ENCODE data around the gene MYPN. TPM values are rescaled to one million over a fixed set of nuclear protein-coding genes. Genes with fewer than 3 reads are reported as not detected.

Gene MYPN
- total and polyA plus RNA-seq, 2 experiments from 2014 or later: not detected

- peak overlapping the region; percentile 67 for H2AFZ ChIP-seq
- Mint-ChIP-seq H3K27ac (no peak overlapping the region), H3K9me3 (no peaks in the 10 kb centered on the region; the same call in 2 of the 3 replicates)
These were observed 28.3 kb upstream of the MYPN start for GRCh38 chr10:68080853-68081431.

More at GRCh38 chr10:68080853-68081431, 28.3 kb upstream of the MYPN start:
- Histone ChIP-seq H3K27ac (ENCODE audit: low read depth) (peak overlapping the region; percentile 42; the same call in 1 of the 2 replicates), H3K27me3 (ENCODE audit: insufficient read depth) (no peaks in the 10 kb centered on the region), H3K4me1 (ENCODE audit: insufficient read depth) (peaks cover 4% of the 10 kb centered on the region; the same call in 1 of the 2 replicates), H3K4me3 (no peak overlapping the region), H4K20me1 (replicated peaks; ENCODE audit: insufficient read depth) (no peaks in the 10 kb centered on the region), H3K9me2 (ENCODE audit: insufficient read depth) (no peaks in the 10 kb centered on the region), H3K36me3 (ENCODE audit: insufficient read depth) (no peaks in the 10 kb centered on the region), H3K79me2 (replicated peaks; ENCODE audit: insufficient read depth) (no peaks in the 10 kb centered on the region), H3F3A (replicated peaks; ENCODE audit: low read depth) (peaks cover 6% of the 10 kb centered on the region), H3K4me2 (no peak overlapping the region)
- Mint-ChIP-seq H3K27me3 (ENCODE audit: insufficient read depth, low read depth, poor library complexity) (no peaks in the 10 kb centered on the region), H3K4me1 (peaks cover 10% of the 10 kb centered on the region; the same call in 2 of the 3 replicates), H3K36me3 (ENCODE audit: low read depth) (no peaks in the 10 kb centered on the region), H3K4me3 (no peak overlapping the region)
- ATAC-seq (no peak), DNase-seq (ENCODE audit: low spot score) (peak; percentile 9)
- TF ChIP-seq CTCF (conservative IDR thresholded peaks at IDR 0.05; ENCODE audit: low read depth in 2 of 2): no peak
- no peak for TF ChIP-seq NANOG (IDR thresholded peaks at IDR 0.05; ENCODE audit: borderline replicate concordance)
- TF ChIP-seq POLR2AphosphoS5 (IDR thresholded peaks at IDR 0.05; ENCODE audit: low read depth): no peak
- TF ChIP-seq, protein P1, sequence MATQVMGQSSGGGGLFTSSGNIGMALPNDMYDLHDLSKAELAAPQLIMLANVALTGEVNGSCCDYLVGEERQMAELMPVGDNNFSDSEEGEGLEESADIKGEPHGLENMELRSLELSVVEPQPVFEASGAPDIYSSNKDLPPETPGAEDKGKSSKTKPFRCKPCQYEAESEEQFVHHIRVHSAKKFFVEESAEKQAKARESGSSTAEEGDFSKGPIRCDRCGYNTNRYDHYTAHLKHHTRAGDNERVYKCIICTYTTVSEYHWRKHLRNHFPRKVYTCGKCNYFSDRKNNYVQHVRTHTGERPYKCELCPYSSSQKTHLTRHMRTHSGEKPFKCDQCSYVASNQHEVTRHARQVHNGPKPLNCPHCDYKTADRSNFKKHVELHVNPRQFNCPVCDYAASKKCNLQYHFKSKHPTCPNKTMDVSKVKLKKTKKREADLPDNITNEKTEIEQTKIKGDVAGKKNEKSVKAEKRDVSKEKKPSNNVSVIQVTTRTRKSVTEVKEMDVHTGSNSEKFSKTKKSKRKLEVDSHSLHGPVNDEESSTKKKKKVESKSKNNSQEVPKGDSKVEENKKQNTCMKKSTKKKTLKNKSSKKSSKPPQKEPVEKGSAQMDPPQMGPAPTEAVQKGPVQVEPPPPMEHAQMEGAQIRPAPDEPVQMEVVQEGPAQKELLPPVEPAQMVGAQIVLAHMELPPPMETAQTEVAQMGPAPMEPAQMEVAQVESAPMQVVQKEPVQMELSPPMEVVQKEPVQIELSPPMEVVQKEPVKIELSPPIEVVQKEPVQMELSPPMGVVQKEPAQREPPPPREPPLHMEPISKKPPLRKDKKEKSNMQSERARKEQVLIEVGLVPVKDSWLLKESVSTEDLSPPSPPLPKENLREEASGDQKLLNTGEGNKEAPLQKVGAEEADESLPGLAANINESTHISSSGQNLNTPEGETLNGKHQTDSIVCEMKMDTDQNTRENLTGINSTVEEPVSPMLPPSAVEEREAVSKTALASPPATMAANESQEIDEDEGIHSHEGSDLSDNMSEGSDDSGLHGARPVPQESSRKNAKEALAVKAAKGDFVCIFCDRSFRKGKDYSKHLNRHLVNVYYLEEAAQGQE (IDR thresholded peaks at IDR 0.05; ENCODE audit: unreplicated experiment): no peak
- TF ChIP-seq JUNB (IDR thresholded peaks at IDR 0.05; ENCODE audit: unreplicated experiment): no peak
- TF ChIP-seq STAT1 (IDR thresholded peaks at IDR 0.05; ENCODE audit: unreplicated experiment): no peak
- no peak for TF ChIP-seq EZH2phosphoT487 (IDR thresholded peaks at IDR 0.05; ENCODE audit: unreplicated experiment)
- TF ChIP-seq CREB1 (CRISPR knock-in tag; IDR thresholded peaks at IDR 0.05; ENCODE audit: low read depth): no peak
- no peak for TF ChIP-seq ZNF114 (CRISPR knock-in tag; IDR thresholded peaks at IDR 0.05)
- TF ChIP-seq ZNF331 (CRISPR knock-in tag; IDR thresholded peaks at IDR 0.05; ENCODE audit: low read depth): no peak
- TF ChIP-seq, protein P2, sequence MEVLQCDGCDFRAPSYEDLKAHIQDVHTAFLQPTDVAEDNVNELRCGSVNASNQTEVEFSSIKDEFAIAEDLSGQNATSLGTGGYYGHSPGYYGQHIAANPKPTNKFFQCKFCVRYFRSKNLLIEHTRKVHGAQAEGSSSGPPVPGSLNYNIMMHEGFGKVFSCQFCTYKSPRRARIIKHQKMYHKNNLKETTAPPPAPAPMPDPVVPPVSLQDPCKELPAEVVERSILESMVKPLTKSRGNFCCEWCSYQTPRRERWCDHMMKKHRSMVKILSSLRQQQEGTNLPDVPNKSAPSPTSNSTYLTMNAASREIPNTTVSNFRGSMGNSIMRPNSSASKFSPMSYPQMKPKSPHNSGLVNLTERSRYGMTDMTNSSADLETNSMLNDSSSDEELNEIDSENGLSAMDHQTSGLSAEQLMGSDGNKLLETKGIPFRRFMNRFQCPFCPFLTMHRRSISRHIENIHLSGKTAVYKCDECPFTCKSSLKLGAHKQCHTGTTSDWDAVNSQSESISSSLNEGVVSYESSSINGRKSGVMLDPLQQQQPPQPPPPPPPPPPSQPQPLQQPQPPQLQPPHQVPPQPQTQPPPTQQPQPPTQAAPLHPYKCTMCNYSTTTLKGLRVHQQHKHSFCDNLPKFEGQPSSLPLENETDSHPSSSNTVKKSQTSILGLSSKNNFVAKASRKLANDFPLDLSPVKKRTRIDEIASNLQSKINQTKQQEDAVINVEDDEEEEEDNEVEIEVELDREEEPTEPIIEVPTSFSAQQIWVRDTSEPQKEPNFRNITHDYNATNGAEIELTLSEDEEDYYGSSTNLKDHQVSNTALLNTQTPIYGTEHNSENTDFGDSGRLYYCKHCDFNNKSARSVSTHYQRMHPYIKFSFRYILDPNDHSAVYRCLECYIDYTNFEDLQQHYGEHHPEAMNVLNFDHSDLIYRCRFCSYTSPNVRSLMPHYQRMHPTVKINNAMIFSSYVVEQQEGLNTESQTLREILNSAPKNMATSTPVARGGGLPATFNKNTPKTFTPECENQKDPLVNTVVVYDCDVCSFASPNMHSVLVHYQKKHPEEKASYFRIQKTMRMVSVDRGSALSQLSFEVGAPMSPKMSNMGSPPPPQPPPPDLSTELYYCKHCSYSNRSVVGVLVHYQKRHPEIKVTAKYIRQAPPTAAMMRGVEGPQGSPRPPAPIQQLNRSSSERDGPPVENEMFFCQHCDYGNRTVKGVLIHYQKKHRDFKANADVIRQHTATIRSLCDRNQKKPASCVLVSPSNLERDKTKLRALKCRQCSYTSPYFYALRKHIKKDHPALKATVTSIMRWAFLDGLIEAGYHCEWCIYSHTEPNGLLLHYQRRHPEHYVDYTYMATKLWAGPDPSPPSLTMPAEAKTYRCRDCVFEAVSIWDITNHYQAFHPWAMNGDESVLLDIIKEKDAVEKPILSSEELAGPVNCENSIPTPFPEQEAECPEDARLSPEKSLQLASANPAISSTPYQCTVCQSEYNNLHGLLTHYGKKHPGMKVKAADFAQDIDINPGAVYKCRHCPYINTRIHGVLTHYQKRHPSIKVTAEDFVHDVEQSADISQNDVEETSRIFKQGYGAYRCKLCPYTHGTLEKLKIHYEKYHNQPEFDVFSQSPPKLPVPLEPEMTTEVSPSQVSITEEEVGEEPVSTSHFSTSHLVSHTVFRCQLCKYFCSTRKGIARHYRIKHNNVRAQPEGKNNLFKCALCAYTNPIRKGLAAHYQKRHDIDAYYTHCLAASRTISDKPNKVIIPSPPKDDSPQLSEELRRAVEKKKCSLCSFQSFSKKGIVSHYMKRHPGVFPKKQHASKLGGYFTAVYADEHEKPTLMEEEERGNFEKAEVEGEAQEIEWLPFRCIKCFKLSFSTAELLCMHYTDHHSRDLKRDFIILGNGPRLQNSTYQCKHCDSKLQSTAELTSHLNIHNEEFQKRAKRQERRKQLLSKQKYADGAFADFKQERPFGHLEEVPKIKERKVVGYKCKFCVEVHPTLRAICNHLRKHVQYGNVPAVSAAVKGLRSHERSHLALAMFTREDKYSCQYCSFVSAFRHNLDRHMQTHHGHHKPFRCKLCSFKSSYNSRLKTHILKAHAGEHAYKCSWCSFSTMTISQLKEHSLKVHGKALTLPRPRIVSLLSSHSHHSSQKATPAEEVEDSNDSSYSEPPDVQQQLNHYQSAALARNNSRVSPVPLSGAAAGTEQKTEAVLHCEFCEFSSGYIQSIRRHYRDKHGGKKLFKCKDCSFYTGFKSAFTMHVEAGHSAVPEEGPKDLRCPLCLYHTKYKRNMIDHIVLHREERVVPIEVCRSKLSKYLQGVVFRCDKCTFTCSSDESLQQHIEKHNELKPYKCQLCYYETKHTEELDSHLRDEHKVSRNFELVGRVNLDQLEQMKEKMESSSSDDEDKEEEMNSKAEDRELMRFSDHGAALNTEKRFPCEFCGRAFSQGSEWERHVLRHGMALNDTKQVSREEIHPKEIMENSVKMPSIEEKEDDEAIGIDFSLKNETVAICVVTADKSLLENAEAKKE (CRISPR knock-in tag; IDR thresholded peaks at IDR 0.05): no peak
- TF ChIP-seq EZH2 (IDR thresholded peaks at IDR 0.05; ENCODE audit: low read depth, unreplicated experiment): no peak
- TF ChIP-seq, protein P3, sequence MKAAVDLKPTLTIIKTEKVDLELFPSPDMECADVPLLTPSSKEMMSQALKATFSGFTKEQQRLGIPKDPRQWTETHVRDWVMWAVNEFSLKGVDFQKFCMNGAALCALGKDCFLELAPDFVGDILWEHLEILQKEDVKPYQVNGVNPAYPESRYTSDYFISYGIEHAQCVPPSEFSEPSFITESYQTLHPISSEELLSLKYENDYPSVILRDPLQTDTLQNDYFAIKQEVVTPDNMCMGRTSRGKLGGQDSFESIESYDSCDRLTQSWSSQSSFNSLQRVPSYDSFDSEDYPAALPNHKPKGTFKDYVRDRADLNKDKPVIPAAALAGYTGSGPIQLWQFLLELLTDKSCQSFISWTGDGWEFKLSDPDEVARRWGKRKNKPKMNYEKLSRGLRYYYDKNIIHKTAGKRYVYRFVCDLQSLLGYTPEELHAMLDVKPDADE (IDR thresholded peaks at IDR 0.05): no peak
